NCI-H345 treated with DMSO at 0.1 percent for 48 hours (cell line): ENCODE results near the gene NKD2.
"Not testable (repeated sequence)": the region's sequence is repeated elsewhere in the genome, so short reads cannot be mapped to it uniquely, and the experiment has no call there.

ENCODE experiments used
- DNase-seq: peaks from one replicate; lab custom pipeline; 2025; ENCODE audit not compliant: unreplicated experiment; lab: John Stamatoyannopoulos, UW

Gene NKD2

GRCh38 chr5:999724-1000123, 8.9 kb upstream of the NKD2 start:
- no peak for DNase-seq

DNA sequence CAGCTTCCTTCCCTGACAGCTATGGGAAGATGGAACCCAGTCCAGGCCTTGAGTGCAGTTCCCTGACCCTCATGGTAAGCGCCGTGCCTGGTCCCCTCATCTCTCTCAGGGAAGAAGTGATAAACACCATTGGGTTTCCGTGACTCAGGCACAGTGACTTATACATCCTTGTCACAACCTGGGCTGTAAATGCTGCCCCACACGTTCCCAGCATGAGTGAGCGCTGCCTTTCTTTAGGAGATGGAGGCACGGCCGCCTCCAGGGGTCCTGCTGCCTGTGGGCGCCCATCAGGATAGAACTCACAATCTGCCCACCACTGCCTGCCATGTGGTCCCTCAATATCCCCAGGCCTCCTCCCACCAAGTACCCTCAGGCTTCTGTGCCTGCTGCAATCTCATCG, 8.3 kb upstream of the NKD2 start:
- DNase-seq = no peak

DNA sequence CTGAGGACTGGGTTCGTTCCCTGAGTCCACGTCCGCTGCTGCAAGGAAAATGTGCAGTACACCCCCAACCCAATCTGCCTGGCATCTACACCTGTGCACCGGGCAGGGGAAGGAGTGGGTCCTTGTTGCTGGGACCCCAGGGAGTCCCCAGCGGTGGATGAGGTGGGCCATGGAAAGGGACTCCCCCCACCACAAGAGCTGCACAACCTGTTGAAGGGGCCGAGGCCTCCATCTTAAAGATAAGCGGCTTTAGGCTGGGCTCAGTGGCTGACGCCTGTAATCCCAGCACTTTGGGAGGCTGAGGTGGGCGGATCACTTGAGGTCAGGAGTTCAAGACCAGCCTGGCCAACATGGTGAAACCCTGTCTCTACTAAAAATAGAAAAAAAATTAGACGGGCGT, 7.8 kb upstream of the NKD2 start:
- DNase-seq = not testable (repeated sequence)

GRCh38 chr5:1001406-1002270, 7.0 kb upstream of the NKD2 start:
- DNase-seq = no peak

DNA sequence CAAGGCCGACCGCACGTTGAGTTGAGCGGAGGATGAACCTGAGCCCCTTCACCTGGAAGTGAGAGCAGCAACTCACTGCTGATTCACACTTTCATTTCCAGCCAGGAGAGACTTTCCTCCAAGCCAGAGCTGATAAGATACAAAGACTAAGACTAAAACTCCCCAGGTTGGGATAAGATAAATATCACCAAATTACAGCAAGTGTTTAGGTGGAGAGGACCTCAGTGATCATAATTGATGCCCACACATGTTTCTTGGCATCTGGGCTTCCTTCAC, 6.4 kb upstream of the NKD2 start:
- DNase-seq = no peak

DNA sequence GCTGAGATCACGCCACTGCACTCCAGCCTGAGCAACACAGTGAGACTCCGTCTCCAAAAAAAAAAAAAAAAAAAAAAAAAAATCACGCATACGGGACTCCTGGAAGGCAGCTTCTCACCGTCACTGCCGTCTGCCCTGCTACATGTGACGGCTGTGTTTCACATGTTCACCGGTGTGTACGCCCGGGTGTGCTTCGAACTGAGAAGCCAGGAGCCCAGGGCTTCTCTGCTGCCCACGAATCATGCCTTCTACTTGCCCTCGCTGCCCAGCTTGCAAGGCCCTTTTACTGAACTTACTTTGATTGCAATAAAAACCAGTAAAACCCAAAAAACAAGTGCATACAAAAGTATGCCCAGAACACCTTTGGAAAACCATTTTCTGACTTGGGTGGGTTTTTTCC, 5.8 kb upstream of the NKD2 start:
- no peak for DNase-seq

DNA sequence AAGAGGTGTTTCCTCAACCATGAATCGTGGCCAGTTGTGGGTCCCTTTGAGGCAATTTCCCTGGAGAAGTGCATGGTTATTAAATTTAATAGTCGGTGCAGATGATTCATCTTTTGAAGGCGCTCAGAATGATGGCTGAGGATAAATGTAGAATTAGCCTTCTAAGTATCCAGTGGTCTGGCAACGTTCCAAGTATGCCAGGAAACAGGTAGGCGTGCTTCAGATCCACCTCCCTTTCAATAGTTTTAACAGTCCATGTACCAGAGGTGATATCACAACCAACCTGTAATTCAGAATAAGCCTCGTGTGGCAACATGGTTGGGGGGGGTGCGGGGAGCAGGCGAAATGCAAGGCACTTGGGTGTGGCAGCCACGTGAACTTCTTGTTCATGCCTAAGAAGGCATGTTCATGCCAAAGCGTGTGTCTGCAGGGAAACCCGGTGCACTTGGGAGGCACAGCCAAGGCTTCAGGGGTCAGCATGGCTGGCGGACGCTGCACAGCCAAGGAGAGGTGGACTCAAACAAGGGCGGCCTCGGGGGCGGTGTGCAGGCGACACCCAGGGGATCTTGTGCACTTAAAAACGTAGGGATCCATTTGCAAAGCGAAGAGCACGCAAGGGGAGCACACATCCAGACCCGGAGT, 5.2 kb upstream of the NKD2 start:
- DNase-seq = peak; percentile 70

DNA sequence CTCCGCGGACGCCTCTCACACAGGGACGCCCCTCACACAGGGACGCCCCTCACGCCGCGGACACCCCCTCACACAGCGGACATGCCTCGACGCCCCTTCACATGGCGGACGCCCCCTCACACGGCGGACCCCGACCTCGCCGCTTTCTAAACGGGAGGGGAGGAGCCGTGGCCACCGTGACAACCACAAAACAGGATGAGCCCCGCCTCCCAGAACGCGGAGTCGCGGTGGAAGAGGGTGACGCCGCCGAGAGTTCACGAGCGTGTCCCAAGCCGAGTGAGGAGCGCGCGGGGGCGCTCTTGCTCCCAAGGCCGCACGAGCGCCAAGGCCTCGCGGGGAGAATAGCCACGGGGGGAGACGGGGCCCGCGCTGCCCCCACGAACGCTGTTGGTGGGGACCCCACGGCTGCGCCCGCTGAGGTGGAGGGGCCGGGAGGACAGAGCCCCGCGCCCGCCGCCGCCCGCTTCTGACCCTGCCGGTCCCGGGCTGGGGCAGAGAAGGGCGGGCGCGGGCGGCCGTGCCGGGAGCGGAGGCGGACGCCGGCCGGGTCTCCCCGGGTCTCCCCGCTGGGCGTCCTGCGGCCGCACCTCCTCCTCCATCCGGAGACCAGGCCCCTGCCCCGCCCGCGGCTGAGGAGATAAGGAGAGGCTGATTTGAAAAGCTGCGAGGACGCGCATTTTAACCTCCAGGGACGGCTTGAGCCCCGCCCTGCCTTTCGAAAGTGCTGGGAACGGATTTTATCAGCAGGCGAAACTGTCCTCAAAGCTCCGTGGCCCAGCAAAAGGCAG, 3.9 kb upstream of the NKD2 start:
- no peak for DNase-seq

GRCh38 chr5:1005249-1005851, 3.3 kb upstream of the NKD2 start:
- no peak for DNase-seq

DNA sequence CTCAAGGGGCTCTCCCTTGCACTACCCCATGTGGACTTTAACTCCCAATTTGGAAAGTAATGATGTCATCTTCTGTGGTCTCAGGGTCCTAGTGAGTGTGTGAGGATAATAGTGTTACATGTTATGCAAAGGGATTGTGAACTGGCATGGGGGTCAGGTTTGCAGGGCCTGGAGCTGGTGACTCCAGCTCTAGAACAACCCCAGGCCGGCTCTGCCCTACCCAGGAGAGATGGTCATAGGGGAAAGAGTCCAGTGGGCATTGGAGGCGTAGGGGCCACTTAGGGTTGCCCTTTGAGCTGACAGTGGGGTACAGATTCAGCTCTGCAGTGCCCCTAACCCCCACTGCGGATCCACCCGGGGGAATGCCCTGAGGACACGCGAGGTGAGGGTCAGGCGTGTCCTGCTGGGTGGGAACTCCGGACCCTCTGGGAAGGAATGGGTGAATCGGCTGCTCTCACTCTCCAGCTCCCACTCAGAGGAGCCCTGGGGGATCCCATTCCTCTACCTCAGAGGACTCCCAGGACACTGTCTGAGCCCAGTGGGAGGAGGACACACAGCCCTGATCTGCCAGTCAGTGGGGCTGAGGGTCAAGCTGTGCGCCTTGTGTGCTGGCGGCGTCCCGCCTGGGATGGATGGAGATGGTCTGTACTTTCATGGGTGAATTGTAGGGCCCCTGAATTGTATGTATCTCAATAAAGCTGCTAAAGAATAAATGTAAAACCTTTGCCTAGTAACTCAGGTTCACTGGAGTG, 2.5 kb upstream of the NKD2 start:
- DNase-seq = no peak

DNA sequence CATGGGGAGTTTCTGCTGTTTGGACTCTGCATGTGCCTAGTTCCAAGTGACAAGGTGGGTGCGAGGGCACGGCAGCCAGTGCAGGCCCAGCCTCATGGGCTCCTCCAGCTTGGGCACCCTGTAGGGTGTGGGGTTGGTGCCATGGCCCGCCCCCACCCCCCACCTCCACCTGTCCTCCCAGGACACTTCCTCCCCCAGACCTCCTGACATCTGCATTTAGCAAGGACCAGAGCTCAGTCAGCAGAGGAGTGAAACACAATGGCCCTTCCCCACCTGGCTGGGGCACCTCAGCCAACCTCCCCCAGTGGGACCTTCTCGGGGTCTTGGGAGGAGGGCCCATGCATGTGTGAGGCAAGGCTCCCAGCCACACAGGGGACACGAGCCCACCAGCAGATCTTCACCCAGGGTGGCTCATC, 1.9 kb upstream of the NKD2 start:
- no peak for DNase-seq

DNA sequence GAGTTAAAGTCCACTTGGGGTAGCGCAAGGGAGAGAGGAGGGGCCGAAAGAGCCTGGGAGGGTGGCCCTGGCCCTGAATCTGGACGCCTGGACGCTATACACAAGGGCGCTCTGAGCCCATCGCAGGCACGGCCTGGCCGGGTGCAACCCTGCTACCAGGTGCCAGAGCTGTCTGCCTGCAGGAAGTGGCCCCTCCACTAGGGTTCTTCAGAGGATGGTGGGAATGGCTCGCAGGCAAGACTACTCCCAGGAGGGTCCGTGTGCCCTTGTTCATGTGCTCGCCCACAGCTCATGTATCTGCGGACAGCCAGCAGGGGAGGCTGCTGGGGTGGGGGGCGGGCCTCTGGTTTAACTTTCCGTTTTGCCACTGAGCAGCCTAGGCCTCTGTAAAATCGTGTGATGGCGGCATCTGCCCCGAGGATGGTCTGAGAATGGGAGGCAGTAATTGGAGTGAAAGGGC, 1.4 kb upstream of the NKD2 start:
- no peak for DNase-seq

GRCh38 chr5:1007681-1008450, 736 bp upstream of the NKD2 start:
- no peak for DNase-seq

GRCh38 chr5:1009359-1010180, 968 bp downstream of the NKD2 start:
- no peak for DNase-seq

DNA sequence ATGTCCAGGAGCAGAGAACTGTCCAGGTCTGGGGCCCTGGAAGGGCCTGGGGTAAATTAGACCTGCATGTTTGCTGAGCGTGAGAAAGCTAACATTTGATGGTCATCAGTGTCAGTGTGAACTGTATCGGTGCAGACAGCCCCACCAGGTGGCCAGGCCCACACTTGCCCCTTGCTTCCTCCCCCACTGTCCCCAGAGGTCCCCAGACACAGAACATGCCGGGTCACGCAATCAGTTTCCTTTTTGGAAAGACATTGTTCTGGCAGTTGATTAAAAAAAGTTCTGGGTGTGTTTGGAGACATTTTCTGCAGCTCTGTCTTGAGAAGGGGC, 1.5 kb downstream of the NKD2 start:
- DNase-seq = no peak

DNA sequence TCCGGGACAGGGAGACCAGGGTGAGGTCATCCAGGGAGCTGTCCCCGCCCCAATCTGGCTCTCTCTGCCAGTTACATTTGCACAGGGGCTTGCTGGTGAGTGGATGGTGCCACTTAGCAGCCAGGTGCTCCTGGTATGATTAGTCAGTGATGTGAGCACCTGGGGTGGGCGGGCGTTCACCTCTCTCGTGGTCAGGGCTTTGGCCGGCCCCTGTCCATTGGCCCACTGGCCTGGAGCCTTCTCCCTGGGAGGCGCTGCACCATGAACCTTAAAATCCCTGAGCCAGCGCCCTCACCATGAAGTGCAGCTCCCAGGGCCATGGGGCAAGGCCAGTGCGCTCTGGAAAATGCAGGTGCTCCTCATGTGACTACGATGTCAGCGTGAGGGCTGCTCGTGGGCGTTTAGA, 2.0 kb downstream of the NKD2 start:
- peak; percentile 14 for DNase-seq

GRCh38 chr5:1011226-1011631, 2.6 kb downstream of the NKD2 start:
- DNase-seq = peak; percentile 44

DNA sequence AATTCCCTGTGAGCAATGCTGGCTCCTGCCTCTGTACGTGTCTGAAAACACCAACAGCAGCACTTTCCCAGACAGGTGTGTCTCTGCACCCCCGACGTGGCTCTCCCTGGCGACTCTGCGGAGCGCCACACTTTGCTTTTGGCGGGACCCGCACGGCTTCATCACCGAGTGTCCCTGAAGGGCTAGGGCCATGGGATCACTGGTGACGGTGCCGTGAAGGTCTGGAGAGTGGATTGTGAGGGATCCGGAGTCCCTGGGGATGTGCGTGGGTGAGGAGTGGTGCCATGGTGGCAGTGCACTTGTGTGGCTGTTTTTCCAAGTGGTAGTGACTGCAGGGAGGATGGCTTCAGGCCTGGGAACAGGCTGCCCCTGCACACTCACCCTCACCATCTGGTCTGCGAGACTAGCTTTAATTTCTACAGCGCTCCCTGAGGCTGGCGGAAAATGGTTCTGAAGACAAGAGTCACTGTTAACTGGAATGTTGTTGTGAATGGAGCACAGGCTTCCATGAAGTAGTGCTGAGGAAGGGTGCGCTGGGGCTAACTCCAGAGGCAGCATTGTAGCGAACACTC, 3.2 kb downstream of the NKD2 start:
- no peak for DNase-seq

GRCh38 chr5:1012313-1012841, 3.8 kb downstream of the NKD2 start:
- no peak for DNase-seq
